ENCODE data around the gene L2HGDH.

L2HGDH gene

GRCh38 chr14:50272498-50272897 is 39.5 kb downstream of the L2HGDH start:
- no peak for DNase-seq

GRCh38 chr14:50270932-50271331 is 41.1 kb downstream of the L2HGDH start:
- DNase-seq, result no peak

GRCh38 chr14:50265029-50265428 is 47.0 kb downstream of the L2HGDH start:
- no peak for DNase-seq

- DNase-seq, result no peak
These were observed 48.7 kb downstream of the L2HGDH start for GRCh38 chr14:50263321-50263720.

GRCh38 chr14:50262865-50263264 is 49.2 kb downstream of the L2HGDH start:
- DNase-seq, result no peak

GRCh38 chr14:50260511-50260910 is 51.5 kb downstream of the L2HGDH start:
- peak; percentile 1 for DNase-seq

- DNase-seq, result no peak
These were observed 52.0 kb downstream of the L2HGDH start for GRCh38 chr14:50260072-50260471.

GRCh38 chr14:50257732-50258131 is 54.3 kb downstream of the L2HGDH start:
- no peak for DNase-seq

GRCh38 chr14:50254248-50254647 is 57.8 kb downstream of the L2HGDH start:
- DNase-seq, result no peak

- DNase-seq, result no peak
These were observed 62.8 kb downstream of the L2HGDH start for GRCh38 chr14:50249136-50249775.

- DNase-seq, result no peak
These were observed 64.8 kb downstream of the L2HGDH start for GRCh38 chr14:50247245-50247644.

- no peak for DNase-seq
These were observed 69.3 kb downstream of the L2HGDH start for GRCh38 chr14:50242566-50243310.

- no peak for DNase-seq
These were observed 69.9 kb downstream of the L2HGDH start for GRCh38 chr14:50242096-50242495.

GRCh38 chr14:50237427-50237826 is 74.6 kb downstream of the L2HGDH start:
- DNase-seq, result no peak

- no peak for DNase-seq
These were observed 78.1 kb downstream of the L2HGDH start for GRCh38 chr14:50233951-50234250.

GRCh38 chr14:50233166-50233950 is 78.7 kb downstream of the L2HGDH start:
- DNase-seq, result no peak

- no peak for DNase-seq
These were observed 79.8 kb downstream of the L2HGDH start for GRCh38 chr14:50232276-50232642.

- DNase-seq, result peak; percentile 66
These were observed 80.4 kb downstream of the L2HGDH start, which contains the start of gene SOS2 for GRCh38 chr14:50231475-50232275. SOS2 (minus strand) TSS chr14:50231578; CDS start chr14:50231283, 295 bp downstream.

- peak; percentile 11 for DNase-seq
These were observed 81.1 kb downstream of the L2HGDH start for GRCh38 chr14:50230701-50231474.

GRCh38 chr14:50230401-50230700 is 81.7 kb downstream of the L2HGDH start:
- DNase-seq, result no peak

- no peak for DNase-seq
These were observed 82.3 kb downstream of the L2HGDH start for GRCh38 chr14:50229681-50230080.

GRCh38 chr14:50228313-50228712 is 83.7 kb downstream of the L2HGDH start:
- no peak for DNase-seq

GRCh38 chr14:50225974-50226297 is 86.1 kb downstream of the L2HGDH start:
- no peak for DNase-seq

Measured in activated T-cell treated with anti-CD3 and anti-CD28 coated beads for 4 hours (primary cell).